Left ventricle myocardium inferior (tissue), 1 donor: ENCODE results near the gene IGFBP4. TPM values are rescaled to one million over a fixed set of nuclear protein-coding genes. Genes with fewer than 3 reads are reported as not detected.
A peak's percentile ranks its signal among the peaks of the same experiment; 100 is the strongest.

Experiments
- DNase-seq: peaks from one replicate; pipeline ENCODE4 v3.0.0-alpha.2; 2020
- H3K27ac ChIP-seq: fragments of 200-600 bp; replicated peaks from 2 replicates; pipeline ENCODE4 v1.8.0; 2021
- H3K27me3 ChIP-seq: fragments of 200-600 bp; 2 replicates; pipeline ENCODE4 v1.8.0; 2021; ENCODE audit warnings: low read depth
- H3K36me3 ChIP-seq: fragments of 200-600 bp; 2 replicates; pipeline ENCODE4 v1.8.0; 2021
- H3K4me1 ChIP-seq: fragments of 200-600 bp; 2 replicates; pipeline ENCODE4 v1.8.0; 2021
- H3K4me3 ChIP-seq: fragments of 200-600 bp; 2 replicates; pipeline ENCODE4 v1.8.0; 2021; ENCODE audit warnings: mild to moderate bottlenecking, moderate library complexity
- H3K9me3 ChIP-seq: fragments of 200-600 bp; replicated peaks from 2 replicates; pipeline ENCODE4 v1.8.0; 2021
- CTCF ChIP-seq: fragments of 200-600 bp; IDR thresholded peaks from 2 replicates; pipeline ENCODE4 v1.8.0; 2021; ENCODE audit warnings: antibody characterized with exemption, mild to moderate bottlenecking, borderline replicate concordance
- intact Hi-C: fragments of 100-400 bp; cut with micrococcal nuclease; formaldehyde crosslinking; loops from one replicate; pipeline ENCODE4 v1.11.0; 2022
- total RNA-seq: library from RNA; stranded (reverse); fragmentation: NEBNext Ultra II Directional; extraction: Animal tissue kit (Norgen Biotek cat#: 25700); gene quantifications from one replicate; pipeline ENCODE4 v1.2.1, GENCODE V29; 2021
- donor health status: DM: no; HTN: yes; CAD: no; lungs with severe emphysema.

Gene IGFBP4
- total RNA-seq, 1 donor from 2014 or later = 130 TPM

GRCh38 chr17:40448639-40449261, 5.5 kb downstream of the IGFBP4 start:
- TF ChIP-seq CTCF = no peak
- H3K4me1 ChIP-seq = peaks cover 91% of the 10 kb centered on the region
- H3K27ac ChIP-seq = peak overlapping the region; percentile 97
- H3K9me3 ChIP-seq = no peaks in the 10 kb centered on the region
- DNase-seq = no peak
- intact Hi-C loops = loop anchor here (10.0 kb wide), 1 partner anchor 86 kb away; no protein-coding TSS in a partner anchor
- peaks cover 10% of the 10 kb centered on the region for H3K36me3 ChIP-seq
- no peaks in the 10 kb centered on the region for H3K27me3 ChIP-seq
- H3K4me3 ChIP-seq = peak overlapping the region; percentile 90

- no peak for DNase-seq
Observed at GRCh38 chr17:40450175-40450574, 6.9 kb downstream of the IGFBP4 start.

GRCh38 chr17:40451420-40451819, 8.2 kb downstream of the IGFBP4 start:
- TF ChIP-seq CTCF = no peak
- Histone ChIP-seq H3K4me1 (peaks cover 95% of the 10 kb centered on the region), H3K27ac (peak overlapping the region; percentile 97), H3K27me3 (no peaks in the 10 kb centered on the region), H3K36me3 (peaks cover 36% of the 10 kb centered on the region), H3K9me3 (no peaks in the 10 kb centered on the region), H3K4me3 (peak overlapping the region; percentile 8)
- intact Hi-C loops = no loop called here
- peak; percentile 87 for DNase-seq

More at GRCh38 chr17:40450175-40450574, 6.9 kb downstream of the IGFBP4 start:
- Histone ChIP-seq H3K27ac (peak overlapping the region; percentile 97), H3K4me3 (peak overlapping the region; percentile 90), H3K27me3 (no peaks in the 10 kb centered on the region), H3K4me1 (peaks cover 95% of the 10 kb centered on the region), H3K36me3 (peaks cover 24% of the 10 kb centered on the region), H3K9me3 (no peaks in the 10 kb centered on the region)
- intact Hi-C loops = no loop called here
- TF ChIP-seq CTCF = peak; percentile 66

GRCh38 chr17:40452216-40452787, 9.1 kb downstream of the IGFBP4 start:
- peaks cover 96% of the 10 kb centered on the region for H3K4me1 ChIP-seq
- intact Hi-C loops = no loop called here

GRCh38 chr17:40452921-40453378, 9.7 kb downstream of the IGFBP4 start:
- peaks cover 52% of the 10 kb centered on the region for H3K36me3 ChIP-seq

More at GRCh38 chr17:40452216-40452787, 9.1 kb downstream of the IGFBP4 start:
- peak overlapping the region; percentile 97 for H3K27ac ChIP-seq
- no peaks in the 10 kb centered on the region for H3K9me3 ChIP-seq
- H3K4me3 ChIP-seq = peak overlapping the region; percentile 8
- H3K27me3 ChIP-seq = no peaks in the 10 kb centered on the region
- no peak for DNase-seq
- peaks cover 45% of the 10 kb centered on the region for H3K36me3 ChIP-seq
- TF ChIP-seq CTCF = no peak

More at GRCh38 chr17:40452921-40453378, 9.7 kb downstream of the IGFBP4 start:
- H3K27ac ChIP-seq = peak overlapping the region; percentile 97
- H3K27me3 ChIP-seq = no peaks in the 10 kb centered on the region
- no peak overlapping the region for H3K4me3 ChIP-seq
- TF ChIP-seq CTCF = no peak
- intact Hi-C loops = no loop called here
- H3K4me1 ChIP-seq = peaks cover 96% of the 10 kb centered on the region
- DNase-seq = no peak
- no peaks in the 10 kb centered on the region for H3K9me3 ChIP-seq
